Stomach (tissue), 9 donors: ENCODE data around the gene PTPRT. TPM values are rescaled to one million over a fixed set of nuclear protein-coding genes. Genes with fewer than 3 reads are reported as not detected.

Experiments used
- DNase-seq, 2 donors: peaks; one replicate each; pipeline versions ENCODE4 v3.0.0 to v3.0.0-alpha.2; 2013 to 2019
- H3K27ac ChIP-seq, 5 donors: fragments of 200-600 bp in 4 of 5; sonication (generic) in 4 of 5; one replicate each; pipeline ENCODE4 v1.5.1; 2013 to 2019; ENCODE audit warnings: mild to moderate bottlenecking in 1 of 5, moderate library complexity in 1 of 5
- H3K27me3 ChIP-seq, 3 donors: fragments of 200-600 bp; sonication (generic); one replicate each; pipeline ENCODE4 v1.5.1; 2017 to 2019; ENCODE audit warnings: mixed run types in 1 of 3
- H3K36me3 ChIP-seq, 4 donors: fragments of 200-600 bp; sonication (generic); 1 replicate in 3 of 4; 2 replicates in 1 of 4; pipeline ENCODE4 v1.5.1; 2016 to 2019
- H3K4me1 ChIP-seq, 4 donors: fragments of 200-600 bp; sonication (generic); one replicate each; pipeline ENCODE4 v1.5.1; 2016 to 2019
- H3K4me3 ChIP-seq, 4 donors: fragments of 200-600 bp; sonication (generic) in 3 of 4; one replicate each; pipeline ENCODE4 v1.5.1; 2016 to 2019; ENCODE audit warnings: mild to moderate bottlenecking in 1 of 4
- H3K9me3 ChIP-seq, 4 donors: fragments of 200-600 bp; sonication (generic); one replicate each; pipeline ENCODE4 v1.5.1; 2016 to 2019
- CTCF ChIP-seq, 7 experiments: fragments of 450-650 bp in 4 of 7; fragments of 200-600 bp in 3 of 7; sonication (generic) in 3 of 7; IDR thresholded peaks; one replicate each; pipeline ENCODE4 v1.5.1; 2016 to 2019; ENCODE audit warnings: antibody characterized with exemption in 7 of 7, control low read depth in 2 of 7, mild to moderate bottlenecking in 1 of 7
- EP300 ChIP-seq: sonication (generic); formaldehyde crosslinking; IDR thresholded peaks from one replicate; pipeline ENCODE4 v1.6.1; 2017; ENCODE audit warnings: antibody characterized with exemption
- POLR2A ChIP-seq, 4 donors: fragments of 450-650 bp; IDR thresholded peaks; one replicate each; pipeline ENCODE4 v1.6.1; 2016; ENCODE audit warnings: antibody characterized with exemption in 4 of 4, control low read depth in 2 of 4, mild to moderate bottlenecking in 1 of 4, moderate library complexity in 1 of 4
- POLR2AphosphoS5 ChIP-seq, 3 donors: sonication (generic); formaldehyde crosslinking; IDR thresholded peaks; one replicate each; pipeline ENCODE4 v1.6.1; 2016; ENCODE audit warnings: antibody characterized with exemption in 3 of 3
- WGBS, 5 donors: extraction: QIAGEN DNeasy Blood & Tissue Kit in 3 of 5; methylation state at CpG; one replicate each; pipeline versions ENCODE4 v1.1.5 to v1.1.7; 2013 to 2018; 5-methylcytosine and 5-hydroxymethylcytosine counted together
- intact Hi-C: fragments of 100-400 bp; cut with DNase I; formaldehyde crosslinking; loops from one replicate; pipeline ENCODE4 v1.15.1; 2023; ENCODE audit warnings: low total_unique reads
- polyA plus RNA-seq, 3 donors: library from polyadenylated mRNA; stranded (reverse); fragments of 200-250 nt; gene quantifications; one replicate each; pipeline ENCODE4 v1.2.3, GENCODE V29; 2013
- total RNA-seq, 5 donors: library from RNA; depleted of rRNA; stranded (reverse); fragments of >200 nt; gene quantifications; one replicate each; pipeline versions ENCODE4 v1.1.0 to v1.2.3, GENCODE V29; 2014 to 2016
- donor health status: healthy with polysubstance abuse.
- donor health status: Bipolar disorder and iron deficiency.
- donor health status: healthy.

The PTPRT gene
- total and polyA plus RNA-seq, 8 donors, result 0.05 to 11.6 (median 1.7) TPM; not detected in 2

GRCh38 chr20:42294976-42295375 lies 894.7 kb downstream of the PTPRT start:
- H3K4me3 ChIP-seq, result no peak overlapping the region
- H3K9me3 ChIP-seq, result no peaks in the 10 kb centered on the region
- no peak overlapping the region for H3K27ac ChIP-seq
- H3K4me1 ChIP-seq, result no peaks in the 10 kb centered on the region
- H3K27me3 ChIP-seq, result no peaks in the 10 kb centered on the region
- no peaks in the 10 kb centered on the region for H3K36me3 ChIP-seq
- TF ChIP-seq POLR2AphosphoS5 (IDR thresholded peaks at IDR 0.05), result no peak
- no peak for TF ChIP-seq EP300
- TF ChIP-seq POLR2A (IDR thresholded peaks at IDR 0.05), result no peak
- TF ChIP-seq CTCF (IDR thresholded peaks at IDR 0.05), result no peak
- intact Hi-C loops, result no loop called here
- DNase-seq, result no peak

GRCh38 chr20:42281801-42282200 lies 907.9 kb downstream of the PTPRT start:
- H3K27me3 ChIP-seq, result no peaks in the 10 kb centered on the region
- WGBS, 5 donors, result 75 to 83% (median 77%) methylated on average over 4 of the region's 4 CpGs
- intact Hi-C loops, result no loop called here
- TF ChIP-seq EP300, result no peak
- TF ChIP-seq POLR2A (IDR thresholded peaks at IDR 0.05), result no peak
- TF ChIP-seq CTCF (IDR thresholded peaks at IDR 0.05), result no peak
- no peak for TF ChIP-seq POLR2AphosphoS5 (IDR thresholded peaks at IDR 0.05)
- H3K27ac ChIP-seq, result no peak overlapping the region
- no peaks in the 10 kb centered on the region for H3K36me3 ChIP-seq
- no peaks in the 10 kb centered on the region for H3K4me1 ChIP-seq
- H3K4me3 ChIP-seq, result no peak overlapping the region
- no peak for DNase-seq
- H3K9me3 ChIP-seq, result peaks cover 0 to 10% (median 4%) of the 10 kb centered on the region in 4 donors

- intact Hi-C loops, result no loop called here
- H3K36me3 ChIP-seq, result no peaks in the 10 kb centered on the region
- no peaks in the 10 kb centered on the region for H3K27me3 ChIP-seq
- DNase-seq, result peak in 1 of 2 donors; percentile 9
- no peak overlapping the region for H3K27ac ChIP-seq
- TF ChIP-seq POLR2AphosphoS5 (IDR thresholded peaks at IDR 0.05) (no peak), CTCF (IDR thresholded peaks at IDR 0.05) (no peak), POLR2A (IDR thresholded peaks at IDR 0.05) (no peak), EP300 (no peak)
- H3K4me3 ChIP-seq, result no peak overlapping the region
- H3K9me3 ChIP-seq, result no peaks in the 10 kb centered on the region
- no peaks in the 10 kb centered on the region for H3K4me1 ChIP-seq
- WGBS, 5 donors, result 28 to 49% (median 39%) methylated on average over 10 of the region's 10 CpGs
These were observed 912.7 kb downstream of the PTPRT start for GRCh38 chr20:42276718-42277602.

GRCh38 chr20:42274986-42275385 lies 914.7 kb downstream of the PTPRT start:
- H3K4me1 ChIP-seq, result no peaks in the 10 kb centered on the region
- intact Hi-C loops, result no loop called here
- H3K27ac ChIP-seq, result no peak overlapping the region
- no peak for DNase-seq
- no peaks in the 10 kb centered on the region for H3K27me3 ChIP-seq
- no peak overlapping the region for H3K4me3 ChIP-seq
- no peak for TF ChIP-seq POLR2AphosphoS5 (IDR thresholded peaks at IDR 0.05)
- no peak for TF ChIP-seq CTCF (IDR thresholded peaks at IDR 0.05)
- 40 to 48% (median 43%) methylated on average over 2 of the region's 2 CpGs for WGBS, 5 donors
- no peaks in the 10 kb centered on the region for H3K9me3 ChIP-seq
- no peaks in the 10 kb centered on the region for H3K36me3 ChIP-seq
